ENCODE data around the gene MX1. TPM values are rescaled to one million over a fixed set of nuclear protein-coding genes. Genes with fewer than 3 reads are reported as not detected.

Gene MX1
- total RNA-seq, 2 experiments from 2014 or later = 39.4 to 40.0 TPM

GRCh38 chr21:41480086-41480690, 54.1 kb downstream of the MX1 start:
- Mint-ChIP-seq H3K27ac (no peak overlapping the region), H3K4me1 (ENCODE audit: low read depth) (peaks cover 4% of the 10 kb centered on the region), H3K4me3 (no peak overlapping the region), H3K27me3 (peaks cover 3% of the 10 kb centered on the region), H3K9me3 (no peaks in the 10 kb centered on the region), H3K36me3 (ENCODE audit: low read depth) (no peaks in the 10 kb centered on the region)
- ATAC-seq (no peak), DNase-seq (no peak)
- POLR2A ChIA-PET = interaction anchor here (1.0 kb wide), 2 partner anchors 9 to 21 kb away, joined by 3 read pairs; no protein-coding TSS in a partner anchor
- CTCF ChIA-PET = no interaction called here
- TF ChIP-seq, protein P1, sequence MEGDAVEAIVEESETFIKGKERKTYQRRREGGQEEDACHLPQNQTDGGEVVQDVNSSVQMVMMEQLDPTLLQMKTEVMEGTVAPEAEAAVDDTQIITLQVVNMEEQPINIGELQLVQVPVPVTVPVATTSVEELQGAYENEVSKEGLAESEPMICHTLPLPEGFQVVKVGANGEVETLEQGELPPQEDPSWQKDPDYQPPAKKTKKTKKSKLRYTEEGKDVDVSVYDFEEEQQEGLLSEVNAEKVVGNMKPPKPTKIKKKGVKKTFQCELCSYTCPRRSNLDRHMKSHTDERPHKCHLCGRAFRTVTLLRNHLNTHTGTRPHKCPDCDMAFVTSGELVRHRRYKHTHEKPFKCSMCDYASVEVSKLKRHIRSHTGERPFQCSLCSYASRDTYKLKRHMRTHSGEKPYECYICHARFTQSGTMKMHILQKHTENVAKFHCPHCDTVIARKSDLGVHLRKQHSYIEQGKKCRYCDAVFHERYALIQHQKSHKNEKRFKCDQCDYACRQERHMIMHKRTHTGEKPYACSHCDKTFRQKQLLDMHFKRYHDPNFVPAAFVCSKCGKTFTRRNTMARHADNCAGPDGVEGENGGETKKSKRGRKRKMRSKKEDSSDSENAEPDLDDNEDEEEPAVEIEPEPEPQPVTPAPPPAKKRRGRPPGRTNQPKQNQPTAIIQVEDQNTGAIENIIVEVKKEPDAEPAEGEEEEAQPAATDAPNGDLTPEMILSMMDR (IDR thresholded peaks at IDR 0.05) = no peak
- intact Hi-C loops (cut with micrococcal nuclease) = no loop called here

GRCh38 chr21:41481191-41481590, 55.2 kb downstream of the MX1 start:
- Mint-ChIP-seq H3K9me3 (no peaks in the 10 kb centered on the region), H3K27me3 (peaks cover 3% of the 10 kb centered on the region), H3K36me3 (ENCODE audit: low read depth) (no peaks in the 10 kb centered on the region), H3K4me3 (no peak overlapping the region), H3K4me1 (ENCODE audit: low read depth) (peaks cover 4% of the 10 kb centered on the region), H3K27ac (no peak overlapping the region)
- ATAC-seq (no peak), DNase-seq (no peak)
- TF ChIP-seq, protein P1 (IDR thresholded peaks at IDR 0.05) = no peak
- ChIA-PET POLR2A (interaction anchor here (1.0 kb wide), 1 partner anchor 22 kb away, joined by 3 read pairs; no protein-coding TSS in a partner anchor), CTCF (interaction anchor here (1.3 kb wide), 1 partner anchor 198 kb away, joined by 6 read pairs; no protein-coding TSS in a partner anchor)
- intact Hi-C loops (cut with micrococcal nuclease) = no loop called here

DNA sequence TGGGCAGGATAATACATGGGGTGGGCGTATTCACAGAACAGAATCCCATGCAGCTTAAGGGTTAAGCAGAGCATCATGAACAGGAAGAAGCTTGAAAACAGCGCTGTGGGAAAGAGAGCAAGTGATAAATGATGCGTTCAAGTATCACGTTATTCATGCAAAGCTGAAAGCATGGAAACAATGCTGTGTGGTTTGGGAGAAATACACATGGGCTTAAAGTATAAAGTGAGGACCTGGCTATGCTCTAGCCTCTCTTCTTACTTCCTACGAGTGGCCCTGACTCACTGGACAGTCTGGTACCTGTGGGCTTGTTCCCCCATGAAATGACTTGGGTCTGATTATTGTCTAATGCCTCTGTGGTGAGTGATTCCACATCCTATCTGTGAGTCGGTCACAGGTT, 56.3 kb downstream of the MX1 start:
- peaks cover 3% of the 10 kb centered on the region for H3K4me1 Mint-ChIP-seq (ENCODE audit: low read depth)
- intact Hi-C loops (cut with micrococcal nuclease) = no loop called here
- TF ChIP-seq, protein P1 (IDR thresholded peaks at IDR 0.05) = no peak
- no peak for ATAC-seq
- H3K4me3 Mint-ChIP-seq = no peak overlapping the region
- CTCF ChIA-PET = interaction anchor here (1.3 kb wide), 1 partner anchor 199 kb away, joined by 6 read pairs; no protein-coding TSS in a partner anchor
- peaks cover 2% of the 10 kb centered on the region for H3K27me3 Mint-ChIP-seq
- no peak overlapping the region for H3K27ac Mint-ChIP-seq
- POLR2A ChIA-PET = no interaction called here
- H3K36me3 Mint-ChIP-seq (ENCODE audit: low read depth) = no peaks in the 10 kb centered on the region
- no peaks in the 10 kb centered on the region for H3K9me3 Mint-ChIP-seq
- DNase-seq = no peak

DNA sequence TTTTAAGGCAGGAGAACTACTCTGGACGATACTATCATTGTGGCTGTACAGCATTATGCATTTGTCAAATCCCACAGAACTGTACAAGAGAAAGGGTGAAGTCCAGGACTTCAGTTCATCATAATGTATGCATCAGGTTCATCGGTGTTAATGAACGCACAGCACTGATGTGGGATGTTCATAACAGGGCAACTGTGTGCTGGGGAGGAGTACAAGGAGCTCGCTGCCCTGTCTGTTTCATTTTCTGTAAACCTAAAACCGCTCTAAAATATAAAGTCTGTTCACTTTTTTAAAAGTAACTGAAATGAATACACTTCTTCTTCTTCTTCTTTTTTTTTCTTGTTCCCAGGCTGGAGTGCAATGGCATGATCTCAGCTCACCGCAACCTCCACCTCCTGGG, 56.9 kb downstream of the MX1 start:
- DNase-seq (no peak), ATAC-seq (no peak)
- POLR2A ChIA-PET = no interaction called here
- CTCF ChIA-PET = no interaction called here
- H3K4me1 Mint-ChIP-seq (ENCODE audit: low read depth) = no peaks in the 10 kb centered on the region
- no peaks in the 10 kb centered on the region for H3K27me3 Mint-ChIP-seq
- H3K4me3 Mint-ChIP-seq = no peak overlapping the region
- TF ChIP-seq, protein P1 (IDR thresholded peaks at IDR 0.05) = no peak
- H3K36me3 Mint-ChIP-seq (ENCODE audit: low read depth) = no peaks in the 10 kb centered on the region
- no peaks in the 10 kb centered on the region for H3K9me3 Mint-ChIP-seq
- no peak overlapping the region for H3K27ac Mint-ChIP-seq
- intact Hi-C loops (cut with micrococcal nuclease) = no loop called here

DNA sequence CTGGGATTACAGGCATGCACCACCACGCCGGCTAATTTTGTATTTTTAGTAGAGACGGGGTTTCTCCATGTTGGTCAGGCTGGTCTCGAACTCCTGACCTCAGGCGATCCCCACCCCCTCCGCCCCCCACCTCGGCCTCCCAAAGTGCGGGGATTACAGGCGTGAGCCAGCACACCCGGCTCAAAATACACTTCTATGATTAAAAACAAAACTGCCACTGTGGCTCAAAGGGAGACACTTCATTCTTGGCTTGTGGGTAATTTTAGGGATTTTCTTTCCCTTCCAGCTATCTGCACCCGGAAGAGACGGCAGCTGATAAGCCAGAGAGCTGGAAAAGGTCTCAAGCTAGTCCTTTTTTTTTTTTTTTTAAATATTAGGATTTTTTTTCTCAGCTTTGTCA, 57.4 kb downstream of the MX1 start:
- intact Hi-C loops (cut with micrococcal nuclease) = no loop called here
- ChIA-PET CTCF (no interaction called here), POLR2A (no interaction called here)
- no peak for DNase-seq
- no peak for ATAC-seq
- no peak overlapping the region for H3K27ac Mint-ChIP-seq
- H3K27me3 Mint-ChIP-seq = no peaks in the 10 kb centered on the region
- no peaks in the 10 kb centered on the region for H3K36me3 Mint-ChIP-seq (ENCODE audit: low read depth)
- H3K9me3 Mint-ChIP-seq = no peaks in the 10 kb centered on the region
- H3K4me3 Mint-ChIP-seq = no peak overlapping the region
- H3K4me1 Mint-ChIP-seq (ENCODE audit: low read depth) = no peaks in the 10 kb centered on the region
- TF ChIP-seq, protein P1 (IDR thresholded peaks at IDR 0.05) = no peak
